HepG2 (cell line): ENCODE results near the gene TMEM170B. TPM values are rescaled to one million over a fixed set of nuclear protein-coding genes. Genes with fewer than 3 reads are reported as not detected.
A peak's percentile ranks its signal among the peaks of the same experiment; 100 is the strongest.

ENCODE experiments used
- AHR ChIP-seq: IDR thresholded peaks from 2 replicates; pipeline ENCODE4 v1.6.1; 2018; ENCODE audit warnings: missing genetic modification reagents, missing compliant biosample characterization
- CAMTA2 ChIP-seq: sonication (generic); formaldehyde crosslinking; IDR thresholded peaks from 2 replicates; pipeline ENCODE4 v1.4.0; 2020; ENCODE audit warnings: mild to moderate bottlenecking, missing genetic modification reagents, borderline replicate concordance
- GLMP ChIP-seq: sonication (generic); formaldehyde crosslinking; IDR thresholded peaks from 2 replicates; pipeline ENCODE4 v1.9.0; 2021; ENCODE audit warnings: missing genetic modification reagents, mild to moderate bottlenecking, borderline replicate concordance
- HOXA9 ChIP-seq: sonication (generic); formaldehyde crosslinking; IDR thresholded peaks from 2 replicates; pipeline ENCODE4 v1.8.1; 2022; ENCODE audit warnings: missing genetic modification reagents, mild to moderate bottlenecking, moderate library complexity, borderline replicate concordance
- IRF9 ChIP-seq: sonication (generic); formaldehyde crosslinking; IDR thresholded peaks from 2 replicates; pipeline ENCODE4 v1.8.0; 2022; ENCODE audit warnings: missing genetic modification reagents, mild to moderate bottlenecking, borderline replicate concordance
- KLF16 ChIP-seq, 2 experiments: sonication (generic) in 1 of 2; formaldehyde crosslinking in 1 of 2; IDR thresholded peaks; 2 replicates each; pipeline versions ENCODE4 v1.6.1 to v1.8.0; 2016 to 2023; ENCODE audit warnings: missing genetic modification reagents in 2 of 2, missing compliant biosample characterization in 1 of 2
- LCORL ChIP-seq, 2 experiments: fragments of 450-650 bp in 1 of 2; sonication (generic) in 1 of 2; formaldehyde crosslinking in 1 of 2; IDR thresholded peaks; 2 replicates each; pipeline versions ENCODE4 v1.5.0 to v1.6.1; 2017 to 2020; ENCODE audit warnings: antibody characterized with exemption in 1 of 2, missing genetic modification reagents in 1 of 2
- MBNL3 ChIP-seq: fragments of 250-450 bp; sonication (Bioruptor Pico); conservative IDR thresholded peaks from 2 replicates; pipeline ENCODE4 v1.8.0; 2022; ENCODE audit warnings: mild to moderate bottlenecking, inconsistent platforms
- MXD1 ChIP-seq: sonication (generic); formaldehyde crosslinking; IDR thresholded peaks from 2 replicates; pipeline ENCODE4 v1.4.0; 2020; ENCODE audit warnings: mild to moderate bottlenecking, missing genetic modification reagents
- RXRB ChIP-seq: IDR thresholded peaks from 2 replicates; pipeline ENCODE4 v1.6.1; 2016; ENCODE audit warnings: borderline replicate concordance, missing genetic modification reagents, missing compliant biosample characterization
- YY1 ChIP-seq: IDR thresholded peaks from 2 replicates; pipeline ENCODE4 v1.6.1; 2011; ENCODE audit warnings: low read length, low read depth, moderate library complexity, mild to moderate bottlenecking; ENCODE audit not compliant: insufficient read depth, insufficient replicate concordance
- ZBTB14 ChIP-seq: sonication (generic); formaldehyde crosslinking; IDR thresholded peaks from 2 replicates; pipeline ENCODE4 v1.4.0; 2020; ENCODE audit warnings: missing genetic modification reagents
- ZFP37 ChIP-seq: sonication (generic); formaldehyde crosslinking; IDR thresholded peaks from 2 replicates; pipeline ENCODE4 v1.4.0; 2020; ENCODE audit warnings: missing genetic modification reagents, borderline replicate concordance
- ZNF160 ChIP-seq: sonication (generic); formaldehyde crosslinking; IDR thresholded peaks from 2 replicates; pipeline ENCODE4 v1.8.0; 2022; ENCODE audit warnings: mild to moderate bottlenecking, inconsistent platforms, missing genetic modification reagents
- ZNF207 ChIP-seq: fragments of 450-650 bp; IDR thresholded peaks from 2 replicates; pipeline ENCODE4 v1.6.1; 2016; ENCODE audit warnings: antibody characterized with exemption, borderline replicate concordance
- ZNF274 ChIP-seq: sonication (generic); formaldehyde crosslinking; IDR thresholded peaks from 2 replicates; pipeline ENCODE4 v1.5.1; 2020; ENCODE audit warnings: mild to moderate bottlenecking, missing genetic modification reagents
- ZNF326 ChIP-seq: sonication (generic); formaldehyde crosslinking; IDR thresholded peaks from 2 replicates; pipeline ENCODE4 v1.4.0; 2020; ENCODE audit warnings: missing genetic modification reagents, borderline replicate concordance
- ZNF605 ChIP-seq: sonication (generic); formaldehyde crosslinking; IDR thresholded peaks from 2 replicates; pipeline ENCODE4 v1.8.0; 2022; ENCODE audit warnings: mild to moderate bottlenecking, missing genetic modification reagents
- ZNF709 ChIP-seq: sonication (generic); formaldehyde crosslinking; IDR thresholded peaks from 2 replicates; pipeline ENCODE4 v1.5.0; 2020; ENCODE audit warnings: mild to moderate bottlenecking, missing genetic modification reagents
- ZNF749 ChIP-seq: sonication (generic); formaldehyde crosslinking; IDR thresholded peaks from 2 replicates; pipeline ENCODE4 v1.8.0; 2022; ENCODE audit warnings: mild to moderate bottlenecking, missing genetic modification reagents, moderate library complexity, borderline replicate concordance
- ZNF766 ChIP-seq: sonication (generic); formaldehyde crosslinking; IDR thresholded peaks from 2 replicates; pipeline ENCODE4 v1.5.0; 2020; ENCODE audit warnings: missing genetic modification reagents, borderline replicate concordance
- ZSCAN21 ChIP-seq: sonication (generic); formaldehyde crosslinking; IDR thresholded peaks from 2 replicates; pipeline ENCODE4 v1.8.0; 2022; ENCODE audit warnings: mild to moderate bottlenecking, missing genetic modification reagents, moderate library complexity, borderline replicate concordance
- polyA plus RNA-seq, 8 experiments: library from polyadenylated mRNA; depleted of rRNA in 3 of 8; stranded (reverse) in 7 of 8; unstranded in 1 of 8; fragments of >200 nt; fragmentation: Illumina TruSeq in 4 of 8; extraction: Trizol in 4 of 8; gene quantifications; 2 replicates each; pipeline versions ENCODE4 v1.2.1 to v1.2.3, GENCODE V29; 2011 to 2016; ENCODE audit warnings: low read depth in 4 of 8, missing spikeins in 1 of 8, mixed read lengths in 1 of 8; ENCODE audit not compliant: insufficient read depth in 1 of 8
- total RNA-seq, 5 experiments: library from RNA; depleted of rRNA; stranded (reverse); fragments of >200 nt; fragmentation: Illumina TruSeq; extraction: Trizol; gene quantifications; 2 replicates each; pipeline ENCODE4 v1.2.3, GENCODE V29; 2016; ENCODE audit warnings: low read depth in 1 of 5

The TMEM170B gene
- total and polyA plus RNA-seq, 2 of the 13 experiments (the other 11 are each of a cell fraction or from before 2014, with no cell fraction given): 3.3 to 9.4 TPM

GRCh38 chr6:11538052-11538818 lies 686 bp downstream of the TMEM170B start (continued):
- TF ChIP-seq ZBTB14 (CRISPR knock-in tag) (peak; percentile 30; the same call in 1 of the 2 replicates), KLF16 (CRISPR knock-in tag; IDR thresholded peaks at IDR 0.05) (0 out of 4 replicates have a peak, but pooled peaks of 1 of the 2 experiments have one; percentile 17), LCORL (IDR thresholded peaks at IDR 0.05) (no peak), LCORL (CRISPR knock-in tag; IDR thresholded peaks at IDR 0.05) (peak; percentile 59), ZNF709 (CRISPR knock-in tag) (peak; percentile 24; the same call in 1 of the 2 replicates), MXD1 (CRISPR knock-in tag) (peak; percentile 46; the same call in 1 of the 2 replicates), ZNF274 (CRISPR knock-in tag) (peak; percentile 54; the same call in 1 of the 2 replicates), RXRB (0 out of 2 replicates have a peak, but pooled peaks have one; percentile 10), YY1 (no peak), CAMTA2 (0 out of 2 replicates have a peak, but pooled peaks have one; percentile 52), ZNF766 (0 out of 2 replicates have a peak, but pooled peaks have one; percentile 7), ZFP37 (0 out of 2 replicates have a peak, but pooled peaks have one; percentile 58), ZNF605 (CRISPR knock-in tag) (peak; percentile 76; the same call in 1 of the 2 replicates), ZNF160 (CRISPR knock-in tag) (no peak), ZNF749 (CRISPR knock-in tag) (peak; percentile 17; the same call in 1 of the 2 replicates), ZNF326 (CRISPR knock-in tag) (no peak), HOXA9 (CRISPR knock-in tag) (no peak), MBNL3 (no peak), GLMP (CRISPR knock-in tag) (no peak), IRF9 (CRISPR knock-in tag) (0 out of 2 replicates have a peak, but pooled peaks have one; percentile 11), ZNF207 (no peak), ZSCAN21 (CRISPR knock-in tag) (no peak), AHR (CRISPR knock-in tag) (0 out of 2 replicates have a peak, but pooled peaks have one; percentile 4)
